ENCODE data around the gene IL17RD.

Gene IL17RD

DNA sequence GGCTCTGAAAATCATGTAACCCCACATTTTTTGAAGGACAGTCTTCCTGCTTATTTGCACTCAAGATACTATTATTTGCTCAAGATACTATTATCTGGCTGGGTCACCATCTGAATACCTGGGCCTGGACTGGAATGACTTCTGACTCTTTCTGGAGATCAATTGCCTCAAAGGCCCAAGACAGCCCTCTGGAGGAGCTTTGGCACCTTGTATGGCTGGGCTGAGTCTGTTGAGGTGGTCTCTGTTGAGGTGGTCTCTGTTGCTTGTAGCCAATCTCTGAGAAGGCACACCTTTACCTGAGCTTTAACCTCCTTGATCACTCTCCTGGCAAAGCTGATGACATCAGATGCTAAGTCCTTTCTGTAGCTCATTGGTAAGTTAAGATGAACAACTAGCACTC is 71.7 kb downstream of the IL17RD start:
- no peak overlapping the region for H3K4me3 ChIP-seq (ENCODE audit: control insufficient read depth, low read depth, low read length)
- TF ChIP-seq, protein P1, sequence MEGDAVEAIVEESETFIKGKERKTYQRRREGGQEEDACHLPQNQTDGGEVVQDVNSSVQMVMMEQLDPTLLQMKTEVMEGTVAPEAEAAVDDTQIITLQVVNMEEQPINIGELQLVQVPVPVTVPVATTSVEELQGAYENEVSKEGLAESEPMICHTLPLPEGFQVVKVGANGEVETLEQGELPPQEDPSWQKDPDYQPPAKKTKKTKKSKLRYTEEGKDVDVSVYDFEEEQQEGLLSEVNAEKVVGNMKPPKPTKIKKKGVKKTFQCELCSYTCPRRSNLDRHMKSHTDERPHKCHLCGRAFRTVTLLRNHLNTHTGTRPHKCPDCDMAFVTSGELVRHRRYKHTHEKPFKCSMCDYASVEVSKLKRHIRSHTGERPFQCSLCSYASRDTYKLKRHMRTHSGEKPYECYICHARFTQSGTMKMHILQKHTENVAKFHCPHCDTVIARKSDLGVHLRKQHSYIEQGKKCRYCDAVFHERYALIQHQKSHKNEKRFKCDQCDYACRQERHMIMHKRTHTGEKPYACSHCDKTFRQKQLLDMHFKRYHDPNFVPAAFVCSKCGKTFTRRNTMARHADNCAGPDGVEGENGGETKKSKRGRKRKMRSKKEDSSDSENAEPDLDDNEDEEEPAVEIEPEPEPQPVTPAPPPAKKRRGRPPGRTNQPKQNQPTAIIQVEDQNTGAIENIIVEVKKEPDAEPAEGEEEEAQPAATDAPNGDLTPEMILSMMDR (IDR thresholded peaks at IDR 0.05; ENCODE audit: control insufficient read depth, insufficient read depth, low read depth, low read length, missing control alignments): no peak
- DNase-seq (ENCODE audit: low read depth): no peak

DNA sequence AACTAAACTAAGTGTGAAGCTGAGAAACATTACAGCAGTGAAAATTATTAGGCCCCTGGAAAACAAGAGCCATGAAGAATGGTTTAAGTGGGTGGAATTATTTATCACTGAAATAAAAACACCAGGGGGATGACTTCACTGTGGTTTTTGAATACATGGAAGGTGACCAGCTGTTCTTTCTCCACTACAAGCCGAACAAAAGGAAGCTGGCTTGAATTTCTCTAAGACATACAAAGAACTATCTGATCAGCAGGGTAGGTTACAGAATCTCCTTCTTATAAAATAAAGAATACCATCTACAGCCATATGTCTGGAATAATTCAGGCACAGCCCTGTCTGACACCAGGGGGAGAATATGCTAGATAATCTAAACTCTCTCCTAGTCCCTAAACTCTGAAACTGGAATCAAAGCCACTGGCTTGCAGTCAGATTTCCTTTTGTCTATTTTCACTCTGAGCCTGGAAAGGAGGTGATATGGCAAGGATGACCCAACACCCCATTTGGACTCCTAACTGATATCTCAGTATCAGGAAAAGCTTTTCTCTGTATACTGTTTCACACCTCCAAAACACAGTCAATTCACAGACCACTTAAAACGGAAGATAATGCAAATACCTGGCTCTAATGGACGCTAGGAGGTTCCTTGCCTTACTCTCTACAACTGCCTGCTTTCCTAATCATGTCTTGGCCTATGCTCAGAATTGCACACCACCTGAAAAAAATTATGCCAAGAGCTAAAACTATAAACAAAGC is 73.5 kb downstream of the IL17RD start:
- no peak overlapping the region for H3K4me3 ChIP-seq (ENCODE audit: control insufficient read depth, low read depth, low read length)
- no peak for DNase-seq (ENCODE audit: low read depth)
- TF ChIP-seq, protein P1 (IDR thresholded peaks at IDR 0.05; ENCODE audit: control insufficient read depth, insufficient read depth, low read depth, low read length, missing control alignments): no peak

- no peak for DNase-seq (ENCODE audit: low read depth)
These were observed 76.1 kb downstream of the IL17RD start for GRCh38 chr3:57089043-57089442.

GRCh38 chr3:57088503-57088902 is 76.7 kb downstream of the IL17RD start:
- no peak for DNase-seq (ENCODE audit: low read depth)
- H3K4me3 ChIP-seq (ENCODE audit: control insufficient read depth, low read depth, low read length): no peak overlapping the region
- TF ChIP-seq, protein P1 (IDR thresholded peaks at IDR 0.05; ENCODE audit: control insufficient read depth, insufficient read depth, low read depth, low read length, missing control alignments): no peak

More at GRCh38 chr3:57089043-57089442, 76.1 kb downstream of the IL17RD start:
- TF ChIP-seq, protein P1 (IDR thresholded peaks at IDR 0.05; ENCODE audit: control insufficient read depth, insufficient read depth, low read depth, low read length, missing control alignments): no peak
- no peak overlapping the region for H3K4me3 ChIP-seq (ENCODE audit: control insufficient read depth, low read depth, low read length)

DNA sequence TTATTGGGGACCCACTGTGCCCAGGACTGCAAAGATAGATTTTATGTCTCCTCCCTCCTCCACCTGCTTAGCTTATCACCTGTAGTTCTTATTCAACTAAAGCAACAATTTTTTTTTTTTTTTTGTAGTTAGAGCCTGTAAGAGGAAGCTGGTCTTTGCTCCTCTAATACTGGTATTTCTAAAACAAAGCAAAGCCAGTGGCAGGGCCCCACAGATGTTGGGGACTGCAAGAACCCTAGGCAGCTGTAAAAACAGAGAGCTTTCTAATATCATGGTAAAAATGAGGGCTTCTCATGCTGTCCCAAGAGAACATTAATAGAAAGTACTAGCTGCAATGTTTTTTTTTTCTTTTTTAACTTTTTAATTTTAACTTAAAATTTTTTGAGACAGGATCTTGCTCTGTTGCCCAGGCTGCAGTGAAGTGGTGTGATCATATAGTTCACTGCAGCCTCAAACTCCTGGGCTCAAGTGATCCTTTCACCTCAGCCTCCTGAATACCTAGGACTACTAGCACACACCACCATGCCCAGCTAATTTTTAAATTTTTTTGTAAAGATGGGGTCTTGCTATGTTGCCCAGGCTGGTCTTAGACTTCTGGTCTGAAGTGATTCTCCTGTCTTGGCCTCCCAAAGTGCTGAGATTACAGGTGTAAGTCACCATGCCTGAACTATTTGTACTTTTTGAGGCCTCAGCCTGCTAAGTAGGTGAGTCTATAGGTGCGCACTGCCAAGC is 77.6 kb downstream of the IL17RD start:
- TF ChIP-seq, protein P1 (IDR thresholded peaks at IDR 0.05; ENCODE audit: control insufficient read depth, insufficient read depth, low read depth, low read length, missing control alignments): no peak
- H3K4me3 ChIP-seq (ENCODE audit: control insufficient read depth, low read depth, low read length): no peak overlapping the region
- no peak for DNase-seq (ENCODE audit: low read depth)

DNA sequence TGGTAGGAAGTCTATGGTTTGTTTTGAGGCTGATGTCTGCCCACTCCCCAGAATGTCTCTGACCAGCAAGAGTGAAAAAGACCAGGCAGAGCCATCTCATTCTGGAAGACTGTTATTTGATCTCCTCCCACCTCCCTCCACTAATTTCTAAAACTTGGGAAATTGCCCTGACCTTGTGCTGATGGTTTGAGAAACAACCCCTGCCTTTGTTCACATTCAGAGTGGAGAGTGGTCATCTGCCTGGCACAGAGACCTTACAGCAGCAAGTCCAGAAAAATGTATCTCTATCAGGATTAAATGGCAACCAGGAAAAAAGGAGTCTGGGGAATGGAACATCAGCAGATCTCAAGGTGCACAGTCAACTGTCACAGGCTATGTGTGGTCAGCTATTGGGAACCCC is 79.0 kb downstream of the IL17RD start:
- DNase-seq (ENCODE audit: low read depth): no peak
- H3K4me3 ChIP-seq (ENCODE audit: control insufficient read depth, low read depth, low read length): no peak overlapping the region
- TF ChIP-seq, protein P1 (IDR thresholded peaks at IDR 0.05; ENCODE audit: control insufficient read depth, insufficient read depth, low read depth, low read length, missing control alignments): no peak
